ENCODE results near the gene MRTFA. TPM values are rescaled to one million over a fixed set of nuclear protein-coding genes. Genes with fewer than 3 reads are reported as not detected.

The MRTFA gene
- total RNA-seq, 2 experiments from 2014 or later, result 47.7 to 66.9 TPM

- ChIA-PET CTCF (ENCODE audit: unreplicated experiment) (no interaction called here), POLR2A (interaction anchor here (1.3 kb wide), 1 partner anchor 13 kb away, joined by 3 read pairs; no protein-coding TSS in a partner anchor)
- H3K4me3 ChIP-seq (ENCODE audit: low read depth, low read length, poor library complexity, severe bottlenecking), result no peak overlapping the region
- H2AFZ ChIP-seq (ENCODE audit: low read length), result no peak overlapping the region
- no peak overlapping the region for H3K27ac ChIP-seq (ENCODE audit: low read depth, low read length, poor library complexity, severe bottlenecking)
- intact Hi-C loops (cut with micrococcal nuclease; ENCODE audit: unreplicated experiment), result no loop called here
- H3K36me3 ChIP-seq (ENCODE audit: insufficient read depth, low read length), result no peaks in the 10 kb centered on the region
- no peak for DNase-seq (ENCODE audit: low spot score)
- H4K20me1 ChIP-seq (ENCODE audit: insufficient read depth, low read length), result peaks cover 15% of the 10 kb centered on the region
- no peak overlapping the region for H3K4me2 ChIP-seq (ENCODE audit: low read length)
- no peaks in the 10 kb centered on the region for H3K4me1 ChIP-seq (ENCODE audit: insufficient read depth, low read length, poor library complexity, severe bottlenecking)
- H3K9me3 ChIP-seq (ENCODE audit: low read length), result no peaks in the 10 kb centered on the region
- H3K9me2 ChIP-seq (ENCODE audit: insufficient read depth, low read length), result no peaks in the 10 kb centered on the region
- H3K79me2 ChIP-seq (ENCODE audit: insufficient read depth, low read depth, low read length), result peaks cover 54% of the 10 kb centered on the region
- TF ChIP-seq, protein P1, sequence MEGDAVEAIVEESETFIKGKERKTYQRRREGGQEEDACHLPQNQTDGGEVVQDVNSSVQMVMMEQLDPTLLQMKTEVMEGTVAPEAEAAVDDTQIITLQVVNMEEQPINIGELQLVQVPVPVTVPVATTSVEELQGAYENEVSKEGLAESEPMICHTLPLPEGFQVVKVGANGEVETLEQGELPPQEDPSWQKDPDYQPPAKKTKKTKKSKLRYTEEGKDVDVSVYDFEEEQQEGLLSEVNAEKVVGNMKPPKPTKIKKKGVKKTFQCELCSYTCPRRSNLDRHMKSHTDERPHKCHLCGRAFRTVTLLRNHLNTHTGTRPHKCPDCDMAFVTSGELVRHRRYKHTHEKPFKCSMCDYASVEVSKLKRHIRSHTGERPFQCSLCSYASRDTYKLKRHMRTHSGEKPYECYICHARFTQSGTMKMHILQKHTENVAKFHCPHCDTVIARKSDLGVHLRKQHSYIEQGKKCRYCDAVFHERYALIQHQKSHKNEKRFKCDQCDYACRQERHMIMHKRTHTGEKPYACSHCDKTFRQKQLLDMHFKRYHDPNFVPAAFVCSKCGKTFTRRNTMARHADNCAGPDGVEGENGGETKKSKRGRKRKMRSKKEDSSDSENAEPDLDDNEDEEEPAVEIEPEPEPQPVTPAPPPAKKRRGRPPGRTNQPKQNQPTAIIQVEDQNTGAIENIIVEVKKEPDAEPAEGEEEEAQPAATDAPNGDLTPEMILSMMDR (conservative IDR thresholded peaks at IDR 0.05; ENCODE audit: low read length), result no peak
- no peak for TF ChIP-seq EZH2phosphoT487 (IDR thresholded peaks at IDR 0.05; ENCODE audit: borderline replicate concordance, low read depth, low read length)
- BruUV-seq (replicated peaks), result no TSS peak
These were observed 26.1 kb downstream of the MRTFA start for GRCh38 chr22:40610329-40610850.

- no peaks in the 10 kb centered on the region for H3K36me3 ChIP-seq (ENCODE audit: insufficient read depth, low read length)
- TF ChIP-seq EZH2phosphoT487 (IDR thresholded peaks at IDR 0.05; ENCODE audit: borderline replicate concordance, low read depth, low read length), result no peak
- TF ChIP-seq, protein P1 (conservative IDR thresholded peaks at IDR 0.05; ENCODE audit: low read length), result no peak
- CTCF ChIA-PET (ENCODE audit: unreplicated experiment), result no interaction called here
- DNase-seq (ENCODE audit: low spot score), result no peak
- no peak overlapping the region for H2AFZ ChIP-seq (ENCODE audit: low read length)
- POLR2A ChIA-PET, result interaction anchor here (0.6 to 0.9 kb wide), 7 partner anchors 12 to 194 kb away, joined by 3 to 7 read pairs (median 5); no protein-coding TSS in a partner anchor
- H3K79me2 ChIP-seq (ENCODE audit: insufficient read depth, low read depth, low read length), result peaks cover 57% of the 10 kb centered on the region
- BruUV-seq (replicated peaks), result no TSS peak
- H3K4me1 ChIP-seq (ENCODE audit: insufficient read depth, low read length, poor library complexity, severe bottlenecking), result no peaks in the 10 kb centered on the region
- no peaks in the 10 kb centered on the region for H3K9me2 ChIP-seq (ENCODE audit: insufficient read depth, low read length)
- H4K20me1 ChIP-seq (ENCODE audit: insufficient read depth, low read length), result peaks cover 15% of the 10 kb centered on the region
- no peaks in the 10 kb centered on the region for H3K9me3 ChIP-seq (ENCODE audit: low read length)
- no peak overlapping the region for H3K4me3 ChIP-seq (ENCODE audit: low read depth, low read length, poor library complexity, severe bottlenecking)
- no peak overlapping the region for H3K27ac ChIP-seq (ENCODE audit: low read depth, low read length, poor library complexity, severe bottlenecking)
- intact Hi-C loops (cut with micrococcal nuclease; ENCODE audit: unreplicated experiment), result no loop called here
- H3K4me2 ChIP-seq (ENCODE audit: low read length), result no peak overlapping the region
These were observed 27.3 kb downstream of the MRTFA start for GRCh38 chr22:40609216-40609615.

- H3K27ac ChIP-seq (ENCODE audit: low read depth, low read length, poor library complexity, severe bottlenecking), result no peak overlapping the region
- no peaks in the 10 kb centered on the region for H3K4me1 ChIP-seq (ENCODE audit: insufficient read depth, low read length, poor library complexity, severe bottlenecking)
- BruUV-seq (replicated peaks), result no TSS peak
- intact Hi-C loops (cut with micrococcal nuclease; ENCODE audit: unreplicated experiment), result no loop called here
- H3K4me2 ChIP-seq (ENCODE audit: low read length), result no peak overlapping the region
- no peak overlapping the region for H2AFZ ChIP-seq (ENCODE audit: low read length)
- no peak for DNase-seq (ENCODE audit: low spot score)
- TF ChIP-seq EZH2phosphoT487 (IDR thresholded peaks at IDR 0.05; ENCODE audit: borderline replicate concordance, low read depth, low read length), result no peak
- TF ChIP-seq, protein P1 (conservative IDR thresholded peaks at IDR 0.05; ENCODE audit: low read length), result no peak
- CTCF ChIA-PET (ENCODE audit: unreplicated experiment), result no interaction called here
- H3K4me3 ChIP-seq (ENCODE audit: low read depth, low read length, poor library complexity, severe bottlenecking), result no peak overlapping the region
- POLR2A ChIA-PET, result interaction anchor here (0.5 to 1.8 kb wide), 2 partner anchors 14 to 272 kb away, joined by 3 to 5 read pairs; no protein-coding TSS in a partner anchor
- H3K36me3 ChIP-seq (ENCODE audit: insufficient read depth, low read length), result no peaks in the 10 kb centered on the region
- H3K9me3 ChIP-seq (ENCODE audit: low read length), result no peaks in the 10 kb centered on the region
- H3K79me2 ChIP-seq (ENCODE audit: insufficient read depth, low read depth, low read length), result peaks cover 56% of the 10 kb centered on the region
- H4K20me1 ChIP-seq (ENCODE audit: insufficient read depth, low read length), result peaks cover 15% of the 10 kb centered on the region
- no peaks in the 10 kb centered on the region for H3K9me2 ChIP-seq (ENCODE audit: insufficient read depth, low read length)
These were observed 29.0 kb downstream of the MRTFA start for GRCh38 chr22:40607506-40607905.
